VCaP (cell line): Measurements from ENCODE around the gene BLTP2.

Experiments used
- H3K27ac ChIP-seq: fragments of 450-650 bp; 2 replicates; pipeline ENCODE4 v1.5.1; 2017
- CTCF ChIP-seq: fragments of 450-650 bp; conservative IDR thresholded peaks from 2 replicates; pipeline ENCODE4 v1.5.1; 2017; ENCODE audit warnings: mild to moderate bottlenecking, moderate library complexity

BLTP2 gene

DNA sequence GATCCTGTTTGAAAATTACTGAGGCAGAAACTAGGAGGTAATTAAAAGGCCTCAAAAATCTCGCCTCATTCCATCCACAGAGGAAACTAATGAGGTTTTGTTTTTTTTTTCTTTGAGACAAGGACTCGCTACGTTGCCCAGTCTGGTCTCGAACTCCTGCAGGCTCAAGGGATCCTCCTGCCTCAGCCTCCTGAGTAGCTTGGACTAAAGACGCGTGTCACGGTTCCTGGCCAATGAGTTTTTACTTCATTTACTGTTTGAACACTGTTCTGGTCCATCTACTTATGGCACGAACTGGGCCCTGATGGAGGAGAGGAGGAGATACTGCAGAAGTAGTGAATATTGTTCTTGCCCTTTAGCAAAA is 600 bp upstream of the BLTP2 start:
- TF ChIP-seq CTCF = no peak
- H3K27ac ChIP-seq = peak overlapping the region; percentile 93

DNA sequence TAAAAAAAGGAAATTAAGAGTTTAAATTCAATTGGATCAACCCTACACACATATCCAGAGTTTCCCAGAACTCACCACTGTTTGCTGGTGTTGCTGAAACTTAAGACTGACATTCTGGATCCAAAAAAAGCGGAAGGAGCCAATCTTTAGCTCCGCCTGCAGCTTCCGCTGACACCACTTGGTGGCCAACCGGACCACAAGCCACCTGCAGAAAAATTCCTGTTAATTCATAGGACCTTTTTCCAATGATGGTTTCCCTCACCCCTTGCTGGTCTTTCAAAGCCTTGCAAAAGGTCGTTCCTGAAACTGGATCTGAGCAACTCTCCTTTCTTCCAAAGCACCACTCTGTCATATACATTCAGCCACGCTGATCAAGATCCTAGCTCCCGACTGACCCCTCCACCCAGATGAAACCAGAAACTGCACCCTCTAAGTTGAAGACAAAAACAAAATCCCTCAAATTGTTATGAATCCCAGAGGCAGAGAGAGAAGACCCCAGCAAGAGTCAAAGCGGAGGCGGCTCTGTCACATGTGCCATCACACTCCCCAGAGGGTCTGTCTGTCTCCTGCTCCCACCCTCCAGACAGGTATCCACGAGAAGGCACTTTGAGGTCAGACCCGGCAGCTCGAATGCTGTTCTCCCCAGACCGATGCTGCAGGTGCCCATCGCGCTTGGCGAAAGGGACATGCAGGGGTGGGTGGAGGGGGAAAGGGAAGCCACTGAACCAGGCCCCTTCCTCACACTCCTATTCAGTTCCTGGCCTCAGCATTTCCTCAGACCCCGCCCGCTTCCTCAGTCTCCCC is 773 bp downstream of the BLTP2 start:
- H3K27ac ChIP-seq = peak overlapping the region; percentile 93
- TF ChIP-seq CTCF = peak; percentile 73

GRCh38 chr17:28641579-28641978 is 3.4 kb downstream of the BLTP2 start:
- TF ChIP-seq CTCF = no peak
- H3K27ac ChIP-seq = no peak overlapping the region; the same call in 1 of the 2 replicates

DNA sequence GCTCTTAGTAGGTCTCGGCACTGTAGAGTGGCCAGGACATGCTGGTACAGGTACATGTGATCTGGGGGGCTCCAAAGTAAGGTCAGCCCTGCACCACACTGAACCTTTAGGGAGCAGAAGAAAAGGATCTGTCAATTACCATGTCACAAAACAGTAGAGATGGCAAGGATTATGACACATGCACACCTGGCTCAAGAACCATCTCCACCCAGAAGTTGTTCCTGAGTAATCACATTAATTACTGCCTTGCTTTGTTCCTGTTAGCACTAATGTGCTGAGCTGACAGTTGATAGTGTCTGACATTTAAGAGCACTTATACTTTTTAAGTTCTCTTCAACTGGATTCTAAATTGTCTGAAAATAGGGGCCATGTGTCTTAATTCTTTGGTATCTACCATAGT is 9.5 kb downstream of the BLTP2 start:
- no peak overlapping the region for H3K27ac ChIP-seq
- no peak for TF ChIP-seq CTCF

DNA sequence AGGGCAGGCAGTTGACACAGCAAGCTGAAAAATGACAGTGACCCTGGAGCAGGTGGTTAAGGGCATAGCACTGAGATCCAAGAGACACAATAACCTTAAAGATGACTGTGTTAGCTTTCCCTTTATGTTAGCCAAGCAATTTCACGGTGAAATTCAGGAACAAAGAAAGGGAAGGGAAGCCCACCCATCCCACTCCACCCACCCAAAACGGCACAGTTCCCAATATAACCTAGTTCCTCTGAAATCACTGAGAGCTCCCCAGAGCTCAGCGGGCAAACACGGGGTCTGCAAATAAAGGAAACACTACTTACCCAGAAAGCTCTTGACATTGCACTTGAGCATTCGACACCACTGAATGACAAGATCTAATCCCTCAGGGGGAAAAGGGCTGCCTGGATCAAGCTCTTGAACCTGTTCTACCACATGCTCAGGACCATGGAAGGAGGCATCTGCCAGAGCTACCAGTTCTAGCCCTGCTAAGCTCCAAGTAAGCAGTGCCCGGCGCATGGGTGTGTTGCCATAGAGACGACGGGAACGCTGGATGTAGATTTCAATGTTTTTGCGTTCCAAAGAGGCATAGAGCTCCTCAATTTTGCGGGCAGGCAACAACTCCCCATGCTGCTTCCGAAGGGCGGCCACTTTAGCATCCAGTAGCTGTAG is 10.6 kb downstream of the BLTP2 start:
- no peak overlapping the region for H3K27ac ChIP-seq
- TF ChIP-seq CTCF = no peak

GRCh38 chr17:28626818-28627217 is 18.1 kb downstream of the BLTP2 start:
- H3K27ac ChIP-seq = no peak overlapping the region
- no peak for TF ChIP-seq CTCF

DNA sequence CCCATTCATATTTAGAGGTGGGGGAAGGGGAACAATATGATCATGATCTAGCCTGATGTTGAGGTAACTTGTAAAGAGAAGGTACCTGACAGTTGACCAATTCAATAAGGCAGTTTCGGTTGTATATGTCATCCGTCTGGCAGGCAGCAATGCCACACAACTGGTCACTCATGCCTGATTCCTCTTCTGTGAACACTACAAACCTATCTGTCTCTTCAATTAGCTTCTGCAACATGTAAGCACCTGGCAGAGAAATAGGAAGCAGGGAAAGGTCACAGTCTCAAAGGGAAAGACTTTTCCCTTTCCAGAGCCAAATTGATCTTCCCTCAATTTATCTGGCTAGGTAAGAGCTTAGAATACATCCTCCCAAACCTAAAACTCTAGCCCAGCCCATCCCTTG is 20.8 kb downstream of the BLTP2 start:
- no peak for TF ChIP-seq CTCF
- no peak overlapping the region for H3K27ac ChIP-seq
